PFSK-1 (cell line): ENCODE data around the gene AGPAT3.

ENCODE experiments used
- FOXP2 ChIP-seq: optimal IDR thresholded peaks from 2 replicates; pipeline ENCODE3; 2011; ENCODE audit warnings: borderline replicate concordance, control low read depth, inconsistent platforms; ENCODE audit not compliant: insufficient read depth; ENCODE audit errors: extremely low read length, extremely low read depth
- POLR2AphosphoS5 ChIP-seq: IDR thresholded peaks from 2 replicates; pipeline ENCODE4 v1.6.1; 2012; ENCODE audit warnings: low read depth, mild to moderate bottlenecking, control low read depth, low read length, moderate library complexity
- SIN3A ChIP-seq: IDR thresholded peaks from 2 replicates; pipeline ENCODE4 v1.6.1; 2012; ENCODE audit warnings: mild to moderate bottlenecking, low read length, moderate library complexity, borderline replicate concordance; ENCODE audit not compliant: insufficient read depth
- TAF1 ChIP-seq: IDR thresholded peaks from 2 replicates; pipeline ENCODE4 v1.6.1; 2012; ENCODE audit warnings: low read length, control low read depth, borderline replicate concordance; ENCODE audit not compliant: insufficient read depth
- TF ChIP-seq, protein P1 (sequence below), 2 experiments: IDR thresholded peaks; 2 replicates each; pipeline versions ENCODE4 v1.6.1 to v1.8.0; 2011 to 2012; ENCODE audit warnings: low read depth in 2 of 2, low read length in 2 of 2, control low read depth in 1 of 2, inconsistent platforms in 1 of 2, mild to moderate bottlenecking in 1 of 2, moderate library complexity in 1 of 2; ENCODE audit not compliant: insufficient read depth in 1 of 2

AGPAT3 gene

DNA sequence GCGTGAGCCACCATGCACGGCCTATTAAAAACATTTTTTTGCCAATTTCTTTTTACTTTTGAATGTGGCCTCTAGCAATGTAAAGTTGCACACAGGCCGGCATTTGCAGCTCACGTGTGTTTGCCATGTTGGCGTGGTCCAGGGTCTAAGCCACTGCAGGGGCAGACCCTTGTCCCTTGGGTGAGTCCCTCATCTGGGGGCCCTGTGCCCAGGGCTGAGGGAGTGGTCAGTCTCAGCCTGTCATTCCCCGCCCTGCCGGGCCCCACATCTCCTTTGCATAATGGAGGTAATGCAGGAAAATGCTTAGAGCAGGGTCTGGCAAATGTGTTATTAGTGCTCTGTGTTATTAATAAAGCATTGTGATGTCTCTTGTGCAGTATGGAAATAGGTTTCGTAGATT, 16.9 kb downstream of the AGPAT3 start:
- TF ChIP-seq, protein P1, sequence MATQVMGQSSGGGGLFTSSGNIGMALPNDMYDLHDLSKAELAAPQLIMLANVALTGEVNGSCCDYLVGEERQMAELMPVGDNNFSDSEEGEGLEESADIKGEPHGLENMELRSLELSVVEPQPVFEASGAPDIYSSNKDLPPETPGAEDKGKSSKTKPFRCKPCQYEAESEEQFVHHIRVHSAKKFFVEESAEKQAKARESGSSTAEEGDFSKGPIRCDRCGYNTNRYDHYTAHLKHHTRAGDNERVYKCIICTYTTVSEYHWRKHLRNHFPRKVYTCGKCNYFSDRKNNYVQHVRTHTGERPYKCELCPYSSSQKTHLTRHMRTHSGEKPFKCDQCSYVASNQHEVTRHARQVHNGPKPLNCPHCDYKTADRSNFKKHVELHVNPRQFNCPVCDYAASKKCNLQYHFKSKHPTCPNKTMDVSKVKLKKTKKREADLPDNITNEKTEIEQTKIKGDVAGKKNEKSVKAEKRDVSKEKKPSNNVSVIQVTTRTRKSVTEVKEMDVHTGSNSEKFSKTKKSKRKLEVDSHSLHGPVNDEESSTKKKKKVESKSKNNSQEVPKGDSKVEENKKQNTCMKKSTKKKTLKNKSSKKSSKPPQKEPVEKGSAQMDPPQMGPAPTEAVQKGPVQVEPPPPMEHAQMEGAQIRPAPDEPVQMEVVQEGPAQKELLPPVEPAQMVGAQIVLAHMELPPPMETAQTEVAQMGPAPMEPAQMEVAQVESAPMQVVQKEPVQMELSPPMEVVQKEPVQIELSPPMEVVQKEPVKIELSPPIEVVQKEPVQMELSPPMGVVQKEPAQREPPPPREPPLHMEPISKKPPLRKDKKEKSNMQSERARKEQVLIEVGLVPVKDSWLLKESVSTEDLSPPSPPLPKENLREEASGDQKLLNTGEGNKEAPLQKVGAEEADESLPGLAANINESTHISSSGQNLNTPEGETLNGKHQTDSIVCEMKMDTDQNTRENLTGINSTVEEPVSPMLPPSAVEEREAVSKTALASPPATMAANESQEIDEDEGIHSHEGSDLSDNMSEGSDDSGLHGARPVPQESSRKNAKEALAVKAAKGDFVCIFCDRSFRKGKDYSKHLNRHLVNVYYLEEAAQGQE (IDR thresholded peaks at IDR 0.05; ENCODE audit: insufficient read depth in 1 of 2, low read depth in 2 of 2, low read length in 2 of 2), result no peak
- TF ChIP-seq SIN3A (no peak), TAF1 (no peak), POLR2AphosphoS5 (no peak), FOXP2 (no peak)

GRCh38 chr21:43882952-43883545, 18.0 kb downstream of the AGPAT3 start:
- TF ChIP-seq, protein P1 (IDR thresholded peaks at IDR 0.05; ENCODE audit: insufficient read depth in 1 of 2, low read depth in 2 of 2, low read length in 2 of 2), result no peak
- no peak for TF ChIP-seq POLR2AphosphoS5
- TF ChIP-seq TAF1, result no peak
- no peak for TF ChIP-seq FOXP2
- TF ChIP-seq SIN3A, result no peak

GRCh38 chr21:43884012-43884860, 19.2 kb downstream of the AGPAT3 start:
- no peak for TF ChIP-seq POLR2AphosphoS5
- no peak for TF ChIP-seq FOXP2
- TF ChIP-seq SIN3A, result no peak
- TF ChIP-seq, protein P1 (IDR thresholded peaks at IDR 0.05; ENCODE audit: insufficient read depth in 1 of 2, low read depth in 2 of 2, low read length in 2 of 2), result no peak
- TF ChIP-seq TAF1, result no peak

DNA sequence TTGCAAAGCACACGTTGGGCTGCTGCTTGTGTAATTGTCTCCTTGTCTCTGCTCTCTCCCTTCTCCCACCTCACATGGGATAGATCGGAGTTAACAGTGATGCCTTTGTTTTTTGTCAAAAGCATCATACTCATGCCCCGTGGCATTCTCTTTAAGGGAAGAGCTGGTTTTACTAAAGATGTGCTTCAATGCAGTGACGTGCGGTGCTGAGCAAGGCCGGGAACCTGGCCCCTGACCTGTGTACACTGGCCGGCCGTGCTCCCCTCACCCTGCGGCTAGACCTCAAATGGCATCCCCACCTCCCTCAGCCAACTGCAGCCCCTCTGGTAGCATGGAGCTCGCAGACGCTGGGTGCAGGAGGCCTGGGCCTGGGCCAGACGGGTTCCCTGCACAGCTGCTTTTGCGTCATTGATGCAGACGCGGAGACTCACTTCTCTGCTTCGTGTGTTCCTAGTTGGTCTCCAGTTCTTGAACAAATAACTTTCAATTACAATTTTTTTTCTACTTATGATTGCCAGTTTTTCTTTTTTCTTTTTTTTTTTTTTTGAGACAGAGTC, 19.9 kb downstream of the AGPAT3 start:
- TF ChIP-seq, protein P1 (IDR thresholded peaks at IDR 0.05; ENCODE audit: insufficient read depth in 1 of 2, low read depth in 2 of 2, low read length in 2 of 2), result no peak
- TF ChIP-seq TAF1 (no peak), POLR2AphosphoS5 (no peak), SIN3A (no peak), FOXP2 (no peak)
